H9 (cell line): ENCODE measurements around the gene CASP6. TPM values are rescaled to one million over a fixed set of nuclear protein-coding genes. Genes with fewer than 3 reads are reported as not detected.

Source experiments
- DNase-seq: peaks from one replicate; pipeline ENCODE4 v3.0.0-alpha.2; 2017
- H2AFZ ChIP-seq: one replicate; pipeline ENCODE4 v1.6.1; 2013; ENCODE audit warnings: mild to moderate bottlenecking, low read length, control low read depth, moderate library complexity
- H2AK5ac ChIP-seq: 2 replicates; pipeline ENCODE4 v1.6.1; 2013; ENCODE audit warnings: low read length, control low read depth, mixed read lengths; ENCODE audit not compliant: insufficient read length
- H2BK120ac ChIP-seq: one replicate; pipeline ENCODE4 v1.6.1; 2013; ENCODE audit warnings: low read depth, mild to moderate bottlenecking, low read length, control low read depth, inconsistent platforms; ENCODE audit not compliant: poor library complexity, severe bottlenecking
- H2BK12ac ChIP-seq: 2 replicates; pipeline ENCODE4 v1.6.1; 2013; ENCODE audit warnings: low read length, control low read depth, mixed read lengths, low read depth; ENCODE audit not compliant: insufficient read length
- H2BK15ac ChIP-seq: 2 replicates; pipeline ENCODE4 v1.6.1; 2013; ENCODE audit warnings: low read depth, low read length, control low read depth
- H2BK20ac ChIP-seq: one replicate; pipeline ENCODE4 v1.6.1; 2013; ENCODE audit warnings: low read depth, mild to moderate bottlenecking, low read length, control low read depth, inconsistent platforms; ENCODE audit not compliant: poor library complexity, severe bottlenecking
- H2BK5ac ChIP-seq: 2 replicates; pipeline ENCODE4 v1.6.1; 2013; ENCODE audit warnings: low read length, control low read depth, mixed read lengths; ENCODE audit not compliant: insufficient read length
- H3K14ac ChIP-seq: 2 replicates; pipeline ENCODE4 v1.6.1; 2013; ENCODE audit warnings: low read length, control low read depth; ENCODE audit not compliant: insufficient read depth
- H3K18ac ChIP-seq: 2 replicates; pipeline ENCODE4 v1.6.1; 2013; ENCODE audit warnings: low read depth, mild to moderate bottlenecking, mixed read lengths, low read length, control low read depth; ENCODE audit not compliant: insufficient read length
- H3K23ac ChIP-seq: 2 replicates; pipeline ENCODE4 v1.6.1; 2013; ENCODE audit warnings: low read length, control low read depth, mixed read lengths, low read depth; ENCODE audit not compliant: insufficient read length
- H3K23me2 ChIP-seq: 2 replicates; pipeline ENCODE4 v1.6.1; 2013; ENCODE audit warnings: low read depth, mild to moderate bottlenecking, mixed read lengths, low read length, control low read depth; ENCODE audit not compliant: insufficient read length, poor library complexity, severe bottlenecking
- H3K27ac ChIP-seq: 2 replicates; pipeline ENCODE4 v1.5.1; 2013; ENCODE audit warnings: low read length, control low read depth, mixed read lengths, low read depth; ENCODE audit not compliant: insufficient read length
- H3K27me3 ChIP-seq: 2 replicates; pipeline ENCODE4 v1.6.1; 2013; ENCODE audit warnings: low read length, control low read depth, inconsistent platforms; ENCODE audit not compliant: insufficient read depth
- H3K4ac ChIP-seq: 2 replicates; pipeline ENCODE4 v1.6.1; 2013; ENCODE audit warnings: low read depth, mild to moderate bottlenecking, control low read depth, inconsistent platforms, low read length, moderate library complexity
- H3K4me1 ChIP-seq: 2 replicates; pipeline ENCODE4 v1.6.1; 2013; ENCODE audit warnings: low read length, control low read depth, inconsistent platforms; ENCODE audit not compliant: insufficient read depth
- H3K4me2 ChIP-seq: 2 replicates; pipeline ENCODE4 v1.6.1; 2013; ENCODE audit warnings: low read length, control low read depth, mixed read lengths; ENCODE audit not compliant: insufficient read length, insufficient read depth
- H3K56ac ChIP-seq: 2 replicates; pipeline ENCODE4 v1.6.1; 2013; ENCODE audit warnings: low read depth, mild to moderate bottlenecking, mixed read lengths, low read length, control low read depth; ENCODE audit not compliant: insufficient read length
- H3K79me1 ChIP-seq: 2 replicates; pipeline ENCODE4 v1.6.1; 2013; ENCODE audit warnings: low read depth, mild to moderate bottlenecking, moderate library complexity, low read length, control low read depth, inconsistent platforms; ENCODE audit not compliant: insufficient read depth, poor library complexity, severe bottlenecking
- H3K79me2 ChIP-seq: 2 replicates; pipeline ENCODE4 v1.6.1; 2013; ENCODE audit warnings: low read length, control low read depth, inconsistent platforms; ENCODE audit not compliant: insufficient read depth
- H3K9ac ChIP-seq: 2 replicates; pipeline ENCODE4 v1.6.1; 2013; ENCODE audit warnings: low read length, control low read depth, mixed read lengths; ENCODE audit not compliant: insufficient read length; ENCODE audit errors: extremely low read depth
- H3K9me3 ChIP-seq: one replicate; pipeline ENCODE4 v1.6.1; 2013; ENCODE audit warnings: low read depth, low read length, inconsistent platforms; ENCODE audit not compliant: control insufficient read depth
- H3T11ph ChIP-seq: one replicate; pipeline ENCODE4 v1.6.1; 2013; ENCODE audit warnings: mild to moderate bottlenecking, low read length, control low read depth, inconsistent platforms
- H4K20me1 ChIP-seq: one replicate; pipeline ENCODE4 v1.6.1; 2013; ENCODE audit not compliant: control insufficient read depth, insufficient read length, insufficient read depth
- H4K5ac ChIP-seq: 2 replicates; pipeline ENCODE4 v1.6.1; 2013; ENCODE audit warnings: low read depth, mild to moderate bottlenecking, mixed read lengths, low read length, control low read depth; ENCODE audit not compliant: insufficient read length
- H4K8ac ChIP-seq: replicated peaks from 2 replicates; pipeline ENCODE4 v1.6.1; 2013; ENCODE audit warnings: low read length, control low read depth, mixed read lengths, low read depth; ENCODE audit not compliant: insufficient read length
- H4K91ac ChIP-seq: 2 replicates; pipeline ENCODE4 v1.6.1; 2013; ENCODE audit warnings: low read depth, mild to moderate bottlenecking, moderate library complexity, mixed read lengths, low read length, control low read depth; ENCODE audit not compliant: insufficient read length
- H3K27ac Mint-ChIP-seq, 3 experiments: 2 replicates in 2 of 3; 3 replicates in 1 of 3; pipeline ENCODE4 v1.8.0; 2020 to 2021; ENCODE audit warnings: mixed read lengths in 3 of 3, mild to moderate bottlenecking in 1 of 3, moderate library complexity in 1 of 3
- H3K27me3 Mint-ChIP-seq: 2 replicates; pipeline ENCODE4 v1.8.0; 2021; ENCODE audit warnings: low read depth, mild to moderate bottlenecking, moderate library complexity, mixed read lengths
- H3K36me3 Mint-ChIP-seq, 3 experiments: 2 replicates in 2 of 3; 3 replicates in 1 of 3; pipeline ENCODE4 v1.8.0; 2020 to 2021; ENCODE audit warnings: low read depth in 3 of 3, mixed read lengths in 3 of 3; ENCODE audit not compliant: insufficient read depth in 1 of 3
- H3K4me1 Mint-ChIP-seq, 2 experiments: 2 replicates each; pipeline ENCODE4 v1.8.0; 2020; ENCODE audit warnings: mixed read lengths in 2 of 2
- H3K4me3 Mint-ChIP-seq, 2 experiments: 2 replicates in 1 of 2; 3 replicates in 1 of 2; pipeline ENCODE4 v1.8.0; 2020 to 2021; ENCODE audit warnings: mild to moderate bottlenecking in 2 of 2, mixed read lengths in 2 of 2, moderate library complexity in 1 of 2
- H3K9me3 Mint-ChIP-seq, 2 experiments: 2 replicates in 1 of 2; 3 replicates in 1 of 2; pipeline ENCODE4 v1.8.0; 2020; ENCODE audit warnings: mild to moderate bottlenecking in 2 of 2, mixed read lengths in 2 of 2, moderate library complexity in 1 of 2
- CTCF ChIP-seq: fragments of 200-600 bp; sonication (generic); conservative IDR thresholded peaks from 3 replicates; pipeline ENCODE4 v1.8.0; 2021; ENCODE audit warnings: antibody characterized with exemption, mild to moderate bottlenecking
- WGBS: extraction: QIAGEN DNeasy Blood & Tissue Kit; methylation state at CpG from one replicate; pipeline ENCODE4 v1.1.7; 2013; ENCODE audit warnings: missing lambda C conversion rate, low lambda C conversion rate, mixed read lengths; ENCODE audit not compliant: insufficient read length; ENCODE audit errors: extremely low coverage; 5-methylcytosine and 5-hydroxymethylcytosine counted together
- total RNA-seq: library from RNA; stranded (reverse); gene quantifications from 2 replicates; pipeline ENCODE4 v1.2.1, GENCODE V29; 2021

The CASP6 gene
- total RNA-seq, 1 experiment from 2014 or later = 25.2 TPM

GRCh38 chr4:109752525-109752924 lies 49.3 kb upstream of the CASP6 start:
- H3K27me3 ChIP-seq = no peaks in the 10 kb centered on the region
- H4K8ac ChIP-seq = no peak overlapping the region
- no peaks in the 10 kb centered on the region for H4K20me1 ChIP-seq
- no peak overlapping the region for H3K18ac ChIP-seq
- H3K14ac ChIP-seq = no peak overlapping the region
- H3K27me3 Mint-ChIP-seq = no peaks in the 10 kb centered on the region; the same call in 1 of the 2 replicates
- no peaks in the 10 kb centered on the region for H3K4me1 ChIP-seq
- peaks cover 4 to 7% of the 10 kb centered on the region in 2 experiments; a peak in 2 of 4 replicates for H3K4me1 Mint-ChIP-seq
- no peaks in the 10 kb centered on the region for H3K9me3 Mint-ChIP-seq
- no peak overlapping the region for H3T11ph ChIP-seq
- no peak overlapping the region for H2BK120ac ChIP-seq
- no peak overlapping the region for H2BK15ac ChIP-seq
- DNase-seq = no peak
- no peak overlapping the region for H2BK5ac ChIP-seq
- no peak overlapping the region for H3K4me2 ChIP-seq
- no peaks in the 10 kb centered on the region for H3K9me3 ChIP-seq
- no peak overlapping the region for H3K4ac ChIP-seq
- H3K23me2 ChIP-seq = no peaks in the 10 kb centered on the region
- H3K9ac ChIP-seq = no peak overlapping the region
- no peaks in the 10 kb centered on the region for H3K79me1 ChIP-seq
- no peak overlapping the region for H2BK20ac ChIP-seq
- H2AK5ac ChIP-seq = no peak overlapping the region
- no peak overlapping the region for H4K91ac ChIP-seq
- no peaks in the 10 kb centered on the region for H3K79me2 ChIP-seq
- H3K27ac Mint-ChIP-seq = no peak overlapping the region
- H3K27ac ChIP-seq = no peak overlapping the region
- no peak overlapping the region for H3K4me3 Mint-ChIP-seq
- no peak overlapping the region for H2BK12ac ChIP-seq
- H3K23ac ChIP-seq = no peak overlapping the region
- no peak for TF ChIP-seq CTCF
- H3K36me3 Mint-ChIP-seq = no peaks in the 10 kb centered on the region
- no CpG with 5 or more reads among the region's 1 CpG for WGBS
- H2AFZ ChIP-seq = no peak overlapping the region
- no peak overlapping the region for H3K56ac ChIP-seq
- H4K5ac ChIP-seq = no peak overlapping the region
